GM12872 (cell line): ENCODE data around the gene RPS6KC1.

Experiments used
- CTCF ChIP-seq: IDR thresholded peaks from 3 replicates; pipeline ENCODE4 v1.5.1; 2011; ENCODE audit warnings: low read depth, mild to moderate bottlenecking, low read length, moderate library complexity; ENCODE audit not compliant: insufficient read depth

RPS6KC1 gene

GRCh38 chr1:213019450-213019849, 31.6 kb upstream of the RPS6KC1 start:
- no peak for TF ChIP-seq CTCF

DNA sequence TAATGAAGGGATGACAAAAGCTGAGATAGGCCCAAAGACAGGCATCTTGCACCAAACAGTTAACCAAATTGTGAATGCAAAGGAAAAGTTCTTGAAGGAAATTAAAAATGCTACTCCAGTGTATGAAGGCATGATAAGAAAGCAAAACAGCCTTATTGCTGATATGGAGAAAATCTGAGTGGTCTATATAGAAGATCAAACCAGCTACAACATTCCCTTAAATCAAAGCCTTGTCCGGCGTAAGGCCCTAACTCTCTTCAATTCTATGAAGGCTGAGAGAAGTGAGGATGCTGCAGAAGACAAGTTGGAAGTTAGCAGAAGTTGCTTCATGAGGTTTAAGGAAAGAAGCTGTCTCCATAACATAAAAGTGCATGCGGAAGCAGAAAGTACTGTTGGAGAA, 31.0 kb upstream of the RPS6KC1 start:
- no peak for TF ChIP-seq CTCF

DNA sequence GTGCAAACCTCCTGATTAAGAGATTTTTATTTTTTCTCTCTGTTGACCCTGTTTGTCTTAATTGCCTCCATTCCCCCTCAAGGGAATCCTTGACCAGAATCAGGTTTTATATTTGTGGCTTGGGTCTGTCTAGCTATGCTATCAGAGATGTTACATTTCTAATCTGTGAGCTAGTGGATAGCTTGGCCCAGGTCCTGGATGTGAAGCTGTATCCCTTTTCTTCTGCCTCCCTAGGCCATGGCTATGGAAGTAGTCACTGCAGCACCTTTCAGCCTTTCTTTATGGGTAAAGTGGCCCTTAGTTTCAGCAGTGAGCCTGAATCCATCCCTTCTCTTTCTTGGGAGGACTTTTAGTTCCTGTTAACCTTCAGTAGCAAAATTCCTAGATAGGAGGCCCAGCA, 18.4 kb upstream of the RPS6KC1 start:
- no peak for TF ChIP-seq CTCF

DNA sequence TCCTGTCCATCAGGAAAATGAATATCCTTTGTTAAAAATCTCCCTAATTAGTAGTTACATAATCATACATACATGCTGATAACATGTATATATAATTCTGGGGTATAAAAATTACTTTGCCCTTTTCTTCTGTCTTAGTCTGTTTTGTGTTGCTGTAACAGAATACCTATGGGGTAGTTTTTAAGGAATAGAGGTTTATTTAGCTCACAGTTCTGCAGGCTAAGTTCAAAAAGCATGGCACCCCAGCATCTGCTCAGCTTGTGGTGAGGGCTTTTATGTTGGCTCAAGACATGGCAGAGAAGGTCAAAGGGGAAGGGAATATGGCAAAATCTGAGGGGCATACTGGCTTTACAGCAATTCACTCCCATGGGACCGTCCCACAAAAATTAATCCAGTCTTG, 16.3 kb upstream of the RPS6KC1 start:
- no peak for TF ChIP-seq CTCF

DNA sequence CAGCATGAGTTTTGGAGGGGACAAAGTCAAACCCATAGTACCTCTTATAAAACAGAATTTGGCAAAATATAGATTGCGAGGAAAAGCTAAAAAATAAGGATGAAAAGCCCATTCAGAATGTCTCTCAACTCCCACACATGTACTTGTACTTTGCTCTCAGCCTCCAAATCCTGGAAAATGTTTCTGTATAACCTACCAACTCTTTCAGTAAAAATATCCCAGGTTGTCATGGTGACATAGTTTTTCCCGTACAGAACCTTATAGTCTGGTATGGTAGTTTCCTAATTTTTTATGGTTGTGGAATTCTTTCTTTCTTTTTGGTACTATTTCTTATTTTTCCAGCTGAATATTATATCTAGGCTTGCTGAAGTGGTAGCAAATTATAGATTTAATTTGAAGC, 15.5 kb upstream of the RPS6KC1 start:
- TF ChIP-seq CTCF = no peak

DNA sequence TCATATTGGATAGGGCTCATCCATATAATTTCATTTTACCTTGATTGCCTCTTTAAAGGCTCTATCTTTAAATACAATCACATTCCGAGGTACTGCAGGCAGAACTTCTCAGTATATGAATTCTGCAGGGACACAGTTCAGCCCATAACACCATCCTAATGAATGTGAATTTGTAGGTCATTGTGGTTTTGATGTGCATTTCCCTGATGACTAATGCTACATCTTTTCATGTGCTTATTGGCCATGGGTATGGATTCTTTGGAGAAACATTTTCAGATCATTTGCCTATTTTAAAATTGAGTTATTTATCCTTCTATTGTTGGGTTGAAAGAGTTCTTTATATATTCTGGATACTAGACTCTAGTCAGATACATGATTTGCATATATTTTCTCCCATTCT, 9.6 kb upstream of the RPS6KC1 start:
- no peak for TF ChIP-seq CTCF

DNA sequence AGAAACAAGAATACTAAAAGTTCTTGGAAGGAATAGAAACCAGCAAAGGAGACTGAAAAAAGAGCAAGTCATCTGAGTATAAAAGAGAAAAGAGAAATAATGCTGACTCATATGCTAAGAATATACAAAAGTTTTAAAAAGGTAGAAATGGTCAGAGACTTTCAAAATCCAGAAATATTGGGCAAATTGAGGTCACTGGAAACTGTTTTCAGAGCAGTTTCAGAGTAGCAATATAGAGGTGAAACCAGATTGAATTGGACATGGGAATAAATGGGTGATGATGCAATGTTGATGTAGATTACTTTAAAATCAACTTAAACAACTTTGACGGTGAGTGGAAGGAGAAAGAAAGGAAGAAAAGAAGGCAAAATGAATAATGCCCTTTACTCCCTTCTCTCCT, 1.8 kb upstream of the RPS6KC1 start:
- TF ChIP-seq CTCF = no peak

DNA sequence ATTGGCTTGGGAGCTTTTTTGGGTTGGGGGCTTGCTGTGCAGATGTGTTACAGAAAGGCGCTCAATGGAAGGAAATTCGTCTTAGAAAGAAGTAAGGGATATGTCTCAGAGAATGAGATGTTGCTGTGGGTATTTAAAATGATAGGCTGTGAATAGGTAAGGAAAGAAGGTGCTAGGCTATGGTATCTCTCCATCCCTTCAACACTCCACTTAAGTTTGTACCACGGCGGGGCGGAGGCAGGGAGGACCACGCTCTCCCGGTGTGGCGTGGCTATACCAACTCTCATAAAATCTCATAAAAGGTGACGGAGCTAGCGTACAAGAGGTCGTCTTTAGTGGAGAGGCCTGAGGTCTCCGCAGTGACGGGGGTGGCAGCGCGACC, 305 bp upstream of the RPS6KC1 start:
- no peak for TF ChIP-seq CTCF
